Sigmoid colon (tissue), 4 donors: ENCODE measurements around the gene TEX28.

Experiments used
- CTCF ChIP-seq, 4 experiments: fragments of 450-650 bp in 3 of 4; fragments of 200-600 bp in 1 of 4; IDR thresholded peaks; one replicate each; pipeline ENCODE4 v1.5.1; 2016 to 2019; ENCODE audit warnings: antibody characterized with exemption in 4 of 4, mild to moderate bottlenecking in 3 of 4, moderate library complexity in 2 of 4
- EP300 ChIP-seq, 4 donors: sonication (generic); formaldehyde crosslinking; IDR thresholded peaks; one replicate each; pipeline ENCODE4 v1.6.1; 2017; ENCODE audit warnings: antibody characterized with exemption in 4 of 4
- POLR2A ChIP-seq, 2 donors: fragments of 450-650 bp; IDR thresholded peaks; one replicate each; pipeline ENCODE4 v1.6.1; 2016; ENCODE audit warnings: antibody characterized with exemption in 2 of 2, mild to moderate bottlenecking in 2 of 2, moderate library complexity in 2 of 2
- POLR2AphosphoS5 ChIP-seq, 4 donors: sonication (generic); formaldehyde crosslinking; IDR thresholded peaks; one replicate each; pipeline ENCODE4 v1.6.1; 2017; ENCODE audit warnings: antibody characterized with exemption in 4 of 4

GRCh38 chrX:154322890-154323289, 28.0 kb upstream of the TEX28 start:
- TF ChIP-seq POLR2A (IDR thresholded peaks at IDR 0.05) = no peak
- TF ChIP-seq CTCF (IDR thresholded peaks at IDR 0.05) = no peak
- no peak for TF ChIP-seq EP300 (IDR thresholded peaks at IDR 0.05)
- TF ChIP-seq POLR2AphosphoS5 (IDR thresholded peaks at IDR 0.05) = no peak
